Lower leg skin (tissue), 4 donors: ENCODE measurements around the gene RNMT. TPM values are rescaled to one million over a fixed set of nuclear protein-coding genes. Genes with fewer than 3 reads are reported as not detected.
"Not testable (repeated sequence)": the region's sequence is repeated elsewhere in the genome, so short reads cannot be mapped to it uniquely, and the experiment has no call there.

Source experiments
- DNase-seq, 2 donors: peaks; one replicate each; pipeline ENCODE4 v3.0.0-alpha.2; 2019; ENCODE audit warnings: low spot score in 2 of 2
- H3K4me3 ChIP-seq: fragments of 200-600 bp; sonication (generic); 2 replicates; pipeline ENCODE4 v1.5.1; 2017; ENCODE audit warnings: mild to moderate bottlenecking, low read depth; ENCODE audit not compliant: poor library complexity, severe bottlenecking
- CTCF ChIP-seq, 3 donors: fragments of 450-650 bp; IDR thresholded peaks; one replicate each; pipeline ENCODE4 v1.5.1; 2016; ENCODE audit warnings: antibody characterized with exemption in 3 of 3, mild to moderate bottlenecking in 3 of 3, moderate library complexity in 2 of 3
- POLR2A ChIP-seq, 2 donors: fragments of 450-650 bp; IDR thresholded peaks; one replicate each; pipeline ENCODE4 v1.6.1; 2016 to 2017; ENCODE audit warnings: antibody characterized with exemption in 2 of 2, mild to moderate bottlenecking in 1 of 2, moderate library complexity in 1 of 2
- WGBS, 2 donors: methylation state at CpG; one replicate each; pipeline ENCODE4 v1.1.5; 2018; 5-methylcytosine and 5-hydroxymethylcytosine counted together
- intact Hi-C: fragments of 100-400 bp; cut with DNase I; formaldehyde crosslinking; loops from one replicate; pipeline ENCODE4 v1.15.0; 2023; ENCODE audit warnings: low total_unique reads
- total RNA-seq, 4 donors: library from RNA; depleted of rRNA; stranded (reverse); fragments of >200 nt; gene quantifications; one replicate each; pipeline ENCODE4 v1.1.0, GENCODE V29; 2016

RNMT gene
- total RNA-seq, 4 donors from 2014 or later: 19.3 to 24.2 (median 21.6) TPM

GRCh38 chr18:13725566-13726231 lies 774 bp upstream of the RNMT start:
- 6 to 7% methylated on average over 29 to 30 of the region's 35 CpGs for WGBS, 2 donors

GRCh38 chr18:13726972-13727331 lies 479 bp downstream of the RNMT start:
- 0 to 1% methylated on average over 25 to 29 of the region's 30 CpGs for WGBS, 2 donors
- peak overlapping the region; percentile 82 for H3K4me3 ChIP-seq
- no peak for TF ChIP-seq POLR2A (IDR thresholded peaks at IDR 0.05)
- no peak for TF ChIP-seq CTCF (IDR thresholded peaks at IDR 0.05)
- intact Hi-C loops: no loop called here
- peak; percentile 20 to 92 for DNase-seq

More at GRCh38 chr18:13725566-13726231, 774 bp upstream of the RNMT start:
- H3K4me3 ChIP-seq: peak overlapping the region; percentile 82
- peak in 1 of 2 donors; percentile 82 for DNase-seq
- TF ChIP-seq CTCF (IDR thresholded peaks at IDR 0.05) (no peak), POLR2A (IDR thresholded peaks at IDR 0.05) (no peak)
- intact Hi-C loops: no loop called here

GRCh38 chr18:13730481-13730880 lies 4.0 kb downstream of the RNMT start:
- DNase-seq: no peak
- 90 to 93% methylated on average over 1 of the region's 1 CpG for WGBS, 2 donors
- intact Hi-C loops: no loop called here
- H3K4me3 ChIP-seq: no peak overlapping the region
- TF ChIP-seq CTCF (IDR thresholded peaks at IDR 0.05) (no peak), POLR2A (IDR thresholded peaks at IDR 0.05) (no peak)

GRCh38 chr18:13735681-13736080 lies 9.2 kb downstream of the RNMT start:
- no peak for DNase-seq
- WGBS, 2 donors: 84 to 92% methylated on average over 2 of the region's 2 CpGs
- TF ChIP-seq POLR2A (IDR thresholded peaks at IDR 0.05) (no peak), CTCF (IDR thresholded peaks at IDR 0.05) (no peak)
- intact Hi-C loops: no loop called here
- no peak overlapping the region for H3K4me3 ChIP-seq

GRCh38 chr18:13745696-13746095 lies 19.2 kb downstream of the RNMT start:
- H3K4me3 ChIP-seq: no peak overlapping the region
- DNase-seq: no peak
- 63 to 67% methylated on average over 3 of the region's 3 CpGs for WGBS, 2 donors
- intact Hi-C loops: no loop called here
- no peak for TF ChIP-seq POLR2A (IDR thresholded peaks at IDR 0.05)

GRCh38 chr18:13746633-13747032 lies 20.2 kb downstream of the RNMT start:
- no peak overlapping the region for H3K4me3 ChIP-seq
- whole genome bisulfite sequencing, 2 donors: 89 to 94% methylated on average over 3 of the region's 3 CpGs
- TF ChIP-seq CTCF (IDR thresholded peaks at IDR 0.05) (no peak), POLR2A (IDR thresholded peaks at IDR 0.05) (no peak)
- intact Hi-C loops: no loop called here
- no peak for DNase-seq

- H3K4me3 ChIP-seq, intact Hi-C loops, DNase-seq: not testable (repeated sequence)
- WGBS, 2 donors: 94 to 100% methylated on average over 3 of the region's 3 CpGs
These were observed 25.1 kb downstream of the RNMT start for GRCh38 chr18:13751599-13751998.
